ENCODE measurements around the gene KRT25. TPM values are rescaled to one million over a fixed set of nuclear protein-coding genes. Genes with fewer than 3 reads are reported as not detected.

Gene KRT25, protein sequence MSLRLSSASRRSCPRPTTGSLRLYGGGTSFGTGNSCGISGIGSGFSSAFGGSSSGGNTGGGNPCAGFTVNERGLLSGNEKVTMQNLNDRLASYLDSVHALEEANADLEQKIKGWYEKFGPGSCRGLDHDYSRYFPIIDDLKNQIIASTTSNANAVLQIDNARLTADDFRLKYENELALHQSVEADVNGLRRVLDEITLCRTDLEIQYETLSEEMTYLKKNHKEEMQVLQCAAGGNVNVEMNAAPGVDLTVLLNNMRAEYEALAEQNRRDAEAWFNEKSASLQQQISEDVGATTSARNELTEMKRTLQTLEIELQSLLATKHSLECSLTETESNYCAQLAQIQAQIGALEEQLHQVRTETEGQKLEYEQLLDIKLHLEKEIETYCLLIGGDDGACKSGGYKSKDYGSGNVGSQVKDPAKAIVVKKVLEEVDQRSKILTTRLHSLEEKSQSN
- under 1 TPM in 2 of 10 donors, not detected in 8; 0.18 to 0.38 TPM for polyA plus RNA-seq (ENCODE audit: insufficient read length in 10 of 10)
- long read RNA-seq, donor 1, result 0 reads
- long read RNA-seq, donor 2, result 0 reads
- long read RNA-seq, donor 3, result 0 reads
- long read RNA-seq, donor 4, result 0 reads
- long read RNA-seq, donor 5, result 0 reads
- long read RNA-seq, donor 6, result 0 reads
- long read RNA-seq, donor 7, result 0 reads
- long read RNA-seq, donor 8, result 0 reads
- long read RNA-seq, donor 9, result 0 reads

DNA sequence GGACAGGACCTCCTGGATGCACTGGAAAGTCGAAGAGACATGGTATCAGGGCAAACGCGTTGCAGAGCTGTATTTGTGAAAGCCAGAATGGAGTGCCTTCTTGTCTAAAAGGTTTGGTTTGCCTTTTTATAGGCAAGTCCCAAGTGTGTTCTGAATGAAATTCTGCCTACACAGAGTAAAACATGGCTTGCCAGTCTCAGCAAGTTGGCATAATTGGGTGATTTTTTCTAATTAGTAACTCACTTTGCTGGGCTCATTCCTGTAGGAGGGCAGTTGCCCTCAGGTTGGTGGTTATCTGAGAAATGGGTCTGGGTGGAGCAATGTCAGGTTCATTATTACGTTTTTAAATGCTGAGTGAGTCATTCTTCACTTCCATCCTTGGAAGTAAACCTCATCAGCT, at the start of gene KRT25:
Gene KRT25, minus strand, starts transcription at position 101 of the 400 bp plus-strand sequence. Its CDS starts 60 bp downstream, at position 41.
- DNase-seq, result no peak

DNA sequence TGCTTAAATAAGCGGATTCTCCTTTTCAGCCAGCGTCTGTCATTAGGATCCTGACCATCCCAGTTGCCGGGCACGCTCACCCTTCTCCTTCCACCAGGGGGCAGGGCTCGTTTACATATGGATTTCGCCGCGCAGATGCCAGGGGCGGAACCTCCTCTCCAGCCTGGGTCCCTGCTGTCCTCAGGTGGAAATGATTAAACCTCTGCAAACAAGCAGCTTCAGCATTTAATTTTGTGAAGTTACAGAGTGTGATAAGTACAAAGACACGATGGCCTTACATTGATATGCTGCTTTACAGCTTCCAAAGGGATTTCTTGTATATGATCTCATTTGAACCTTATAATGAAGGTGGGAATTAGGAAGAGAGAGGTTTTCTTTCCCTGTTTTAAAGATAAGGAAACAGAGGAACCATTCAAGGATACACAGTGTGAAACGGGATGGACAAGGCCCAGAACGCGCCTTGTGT, 48.5 kb upstream of the KRT25 start:
- DNase-seq, result peak; percentile 47 to 78 (median 66)

DNA sequence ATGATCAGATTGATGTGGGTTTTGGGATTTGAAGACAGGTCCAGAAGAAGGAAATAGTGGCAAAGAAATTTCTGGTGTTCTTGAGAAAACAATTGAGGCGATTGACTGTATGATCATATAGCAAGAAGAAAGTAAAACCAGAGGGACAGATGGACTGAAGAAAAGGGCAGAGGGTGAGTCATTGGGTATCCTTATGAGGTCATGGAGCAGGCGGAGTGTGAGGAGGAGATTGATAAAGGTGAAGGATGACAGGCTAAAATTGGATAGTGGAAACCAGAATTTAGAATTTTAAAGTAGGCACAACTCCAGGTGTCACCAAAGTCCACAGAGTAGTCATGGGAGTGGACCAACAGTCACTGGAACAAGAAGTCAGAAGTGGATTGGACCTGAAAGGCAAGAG, 46.0 kb upstream of the KRT25 start:
- no peak for DNase-seq

DNA sequence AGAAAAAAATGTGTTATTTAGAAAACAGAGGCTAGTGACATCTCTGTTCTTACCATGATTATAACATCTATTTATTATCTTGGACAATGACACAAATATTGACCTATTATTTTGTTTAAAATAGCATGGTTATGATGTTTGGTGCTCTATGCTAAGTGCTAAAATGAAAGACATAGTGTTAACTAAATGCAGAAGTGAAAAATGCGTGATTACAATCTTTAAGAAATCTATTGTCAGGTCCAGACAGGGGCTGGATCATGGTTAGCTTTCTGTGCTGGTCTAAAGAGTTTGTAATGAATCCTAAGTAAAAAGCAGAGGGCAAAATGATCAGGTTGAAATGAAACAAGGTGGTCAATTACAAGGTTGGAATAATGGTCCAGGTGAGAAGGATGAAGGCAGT, 45.2 kb upstream of the KRT25 start:
- no peak for DNase-seq

DNA sequence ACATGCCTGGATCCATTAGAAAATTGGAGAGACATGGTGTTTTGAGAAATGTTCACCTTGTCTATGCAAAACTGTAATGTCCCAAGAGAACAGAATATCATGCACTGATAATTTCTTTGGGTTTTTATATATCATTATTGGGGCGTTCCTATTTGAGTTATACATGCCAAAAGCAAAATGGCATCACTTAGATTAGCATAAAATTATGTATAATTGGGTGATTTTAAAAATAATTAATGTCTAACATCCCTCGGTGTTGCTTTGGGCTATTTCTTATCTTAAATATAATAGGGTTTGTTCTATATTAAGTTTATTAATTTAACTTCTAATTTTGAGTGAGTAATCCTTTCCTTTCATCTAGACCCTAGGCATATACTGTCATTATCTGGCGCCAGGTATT, 44.7 kb upstream of the KRT25 start, which contains the start of gene KRT28:
Gene KRT28, minus strand, starts transcription at position 101 of the 400 bp plus-strand sequence. Its CDS starts 66 bp downstream, at position 35.
- DNase-seq, result no peak

GRCh38 chr17:40796846-40797245, 41.7 kb upstream of the KRT25 start:
- no peak for DNase-seq

- DNase-seq, result no peak
Measured at GRCh38 chr17:40795019-40795667, 40.0 kb upstream of the KRT25 start.

DNA sequence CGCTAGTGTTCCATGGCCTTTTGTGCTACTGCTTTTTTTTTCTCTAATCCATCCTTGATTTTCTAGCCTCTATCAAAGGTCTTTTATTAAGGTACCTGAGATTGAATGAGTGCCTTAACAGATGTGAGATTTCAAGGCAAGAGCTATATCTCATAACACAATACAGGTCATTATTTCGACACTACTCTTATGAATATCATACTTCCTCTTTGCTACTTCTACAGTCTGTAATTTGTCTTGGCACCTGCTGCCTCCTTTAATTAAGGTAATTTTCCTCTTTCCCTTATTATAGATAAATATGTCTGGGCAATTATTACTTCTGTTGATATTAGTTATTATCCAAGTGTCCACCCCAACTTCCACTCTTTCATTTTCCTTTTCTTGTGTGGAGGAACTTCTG, 39.3 kb upstream of the KRT25 start:
- no peak for DNase-seq

DNA sequence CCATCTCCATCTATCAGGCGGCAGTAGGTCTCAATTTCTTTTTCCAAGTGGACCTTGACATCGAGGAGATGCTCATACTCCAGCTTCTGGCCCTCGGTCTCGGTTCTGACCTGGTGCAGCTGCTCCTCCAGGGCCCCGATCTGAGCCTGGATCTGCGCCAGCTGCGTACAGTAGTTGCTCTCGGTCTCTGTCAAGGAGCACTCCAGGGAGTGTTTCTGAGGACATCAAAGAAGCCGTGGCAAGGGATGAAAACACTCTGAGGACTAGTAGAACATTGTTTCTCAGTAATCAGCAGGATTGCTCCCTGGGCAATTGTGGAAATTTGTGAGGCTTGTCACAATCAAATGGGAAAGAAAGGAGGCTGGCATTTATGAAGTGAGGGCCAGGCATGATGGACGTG, 38.7 kb upstream of the KRT25 start:
- no peak for DNase-seq

DNA sequence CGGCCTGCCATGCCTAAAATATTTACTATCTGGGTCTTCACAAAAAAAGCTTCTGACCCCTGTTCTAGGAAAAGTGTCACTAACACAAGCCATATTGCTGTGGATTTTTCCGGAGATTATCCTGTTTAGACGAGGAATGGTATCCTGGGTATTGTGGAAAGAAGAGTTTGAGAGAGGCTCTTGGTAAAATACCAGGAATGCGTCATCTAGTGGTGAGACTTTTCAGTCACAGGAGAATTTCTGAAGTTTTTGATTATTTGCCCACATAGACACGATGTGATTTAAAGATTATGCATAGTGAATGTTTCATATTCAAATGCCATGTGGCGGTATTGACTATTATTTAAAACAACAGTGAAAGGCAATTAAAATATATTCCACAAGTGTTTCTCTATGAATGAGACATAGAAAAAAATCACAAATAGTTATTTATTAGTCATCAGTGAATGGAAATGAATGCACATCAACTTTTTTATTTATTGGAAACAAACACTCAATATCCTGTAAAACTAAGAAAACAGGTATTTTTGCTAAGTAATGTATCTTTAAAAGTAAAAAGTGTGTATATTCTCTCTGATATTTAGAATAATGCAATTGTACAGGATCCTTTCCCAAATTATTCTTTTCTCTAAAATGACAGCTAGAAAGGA, 36.8 kb upstream of the KRT25 start:
- DNase-seq, result peak; percentile 34 to 81 (median 66)

DNA sequence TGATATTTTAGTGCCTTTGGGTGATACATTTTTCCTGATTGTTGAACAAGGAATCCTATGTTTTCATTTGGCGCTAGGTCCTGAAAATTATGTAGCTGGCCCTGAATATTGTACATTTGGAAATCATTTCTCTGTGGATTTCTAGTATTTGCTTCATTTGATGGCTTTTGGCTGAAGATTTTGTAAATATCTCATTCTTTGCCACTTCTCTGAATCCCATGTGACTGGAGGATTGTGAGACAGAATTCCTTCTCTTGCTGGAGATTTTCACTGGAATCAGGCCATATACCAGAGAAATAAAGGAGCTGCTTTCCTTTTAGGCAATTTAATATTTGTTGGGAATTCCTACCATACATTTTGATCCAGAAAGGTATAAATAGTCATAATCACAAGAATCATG, 36.0 kb upstream of the KRT25 start:
- peak; percentile 10 to 66 (median 37) for DNase-seq

GRCh38 chr17:40782450-40782849, 27.3 kb upstream of the KRT25 start, which contains the start of gene KRT27:
Gene KRT27 (minus strand): TSS chr17:40782550. CDS start chr17:40782493, 57 bp downstream.
- DNase-seq, result no peak

GRCh38 chr17:40779181-40779909, 24.2 kb upstream of the KRT25 start:
- no peak for DNase-seq

GRCh38 chr17:40778461-40778860, 23.3 kb upstream of the KRT25 start:
- DNase-seq, result no peak

GRCh38 chr17:40777971-40778370, 22.8 kb upstream of the KRT25 start:
- DNase-seq, result no peak

DNA sequence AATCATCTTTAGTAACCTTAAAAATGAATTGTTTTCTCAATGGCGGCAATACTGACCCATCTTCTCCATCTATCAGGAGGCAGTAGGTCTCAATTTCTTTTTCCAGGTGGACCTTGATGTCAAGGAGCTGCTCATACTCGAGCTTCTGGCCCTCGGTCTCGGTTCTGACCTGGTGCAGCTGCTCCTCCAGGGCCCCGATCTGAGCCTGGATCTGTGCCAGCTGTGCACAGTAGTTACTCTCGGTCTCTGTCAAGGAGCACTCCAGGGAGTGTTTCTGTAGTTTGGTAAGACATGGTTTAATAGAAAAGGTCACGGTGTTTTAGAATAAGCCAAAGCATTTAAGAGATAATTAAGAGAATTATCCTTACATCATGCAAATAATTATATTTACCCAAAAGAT, 22.3 kb upstream of the KRT25 start:
- DNase-seq, result no peak

DNA sequence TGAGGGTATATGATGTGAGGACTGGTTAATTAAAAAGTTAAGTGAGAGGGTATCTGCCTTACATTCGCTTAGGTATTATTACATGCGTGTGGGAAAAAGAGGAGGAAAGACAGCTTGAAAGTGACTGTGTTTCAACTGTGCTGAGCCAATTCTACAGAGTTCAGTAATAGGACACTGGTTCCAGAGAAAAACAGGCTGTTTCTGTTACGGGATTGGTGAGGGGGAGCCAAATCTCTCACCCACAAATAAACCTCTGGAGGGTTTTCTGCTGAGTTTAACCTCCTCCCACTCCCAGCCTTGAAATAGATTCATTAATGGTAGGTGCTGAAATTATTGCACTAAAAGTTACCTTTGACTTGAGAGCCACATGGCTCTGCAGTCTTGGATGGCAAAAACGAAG, 20.8 kb upstream of the KRT25 start:
- DNase-seq, result peak in 1 of 3 donors; percentile 25

DNA sequence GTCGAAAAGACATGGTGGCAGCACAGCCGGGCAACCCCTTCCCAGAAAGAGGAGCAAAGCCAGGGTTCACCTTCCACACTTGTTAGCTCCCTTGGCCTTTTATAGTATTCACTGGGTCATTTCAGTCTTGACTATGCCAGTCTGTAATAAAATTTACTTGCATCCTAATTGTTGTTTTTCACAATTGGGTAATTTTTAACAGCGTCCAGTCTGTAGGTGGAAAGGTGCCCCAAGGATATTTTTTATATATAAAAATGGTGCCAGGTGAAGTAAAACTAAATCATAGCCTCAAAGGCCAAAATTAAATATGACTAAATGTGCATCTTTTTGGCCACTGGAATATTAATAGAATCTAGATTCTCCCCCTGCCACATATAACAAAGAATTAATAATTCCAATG, 17.0 kb upstream of the KRT25 start, which contains the start of gene KRT26:
Gene KRT26, minus strand, starts transcription at position 101 of the 400 bp plus-strand sequence. Its CDS starts 88 bp downstream, at position 13.
- DNase-seq, result no peak

DNA sequence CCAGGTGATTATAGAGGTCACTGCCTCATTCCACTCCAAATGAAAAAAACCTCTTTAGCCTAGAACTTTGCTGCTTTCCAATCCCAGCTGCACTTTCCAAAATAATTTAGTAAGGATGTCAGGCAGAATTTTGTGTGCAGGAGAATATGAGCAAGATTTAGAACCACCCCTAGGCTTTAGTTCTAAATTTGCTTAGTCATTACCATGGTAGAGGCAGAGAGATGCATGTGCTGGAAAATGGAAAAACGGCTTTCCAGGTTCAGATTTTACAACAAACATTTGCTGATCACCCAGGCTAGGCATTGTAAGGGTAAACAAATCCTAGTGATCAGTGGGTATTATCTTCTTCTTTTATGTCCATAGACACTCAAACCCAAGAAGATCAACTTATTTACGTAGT, 10.5 kb upstream of the KRT25 start:
- no peak for DNase-seq

GRCh38 chr17:40763752-40764151, 8.6 kb upstream of the KRT25 start:
- DNase-seq, result no peak

All from muscle of back (tissue), 13 donors.